Measurements from ENCODE around the gene SDF4. TPM values are rescaled to one million over a fixed set of nuclear protein-coding genes. Genes with fewer than 3 reads are reported as not detected.
"Not testable (repeated sequence)": the region's sequence is repeated elsewhere in the genome, so short reads cannot be mapped to it uniquely, and the experiment has no call there.

Gene SDF4
- total RNA-seq, 8 experiments from 2014 or later = 53.9 to 202 (median 76.8) TPM

- Histone ChIP-seq H3K27ac (no peak overlapping the region), H3K4me1 (replicated peaks in 1 of 2) (peaks cover 11 to 33% of the 10 kb centered on the region in 2 donors), H3K4me3 (no peak overlapping the region)
- in situ Hi-C loops (cut with MboI; ENCODE audit: low pct_unique_long_range_greater_than_20kb in 2 of 9, low sequenced_read_pairs in 9 of 9, unreplicated experiment in 9 of 9) = no loop called here
- WGBS, 10 experiments = 13 to 90% (median 70%) methylated on average over 2 to 13 of the region's 21 CpGs; no CpG with 5 or more reads in 4 of the 10 experiments
- ATAC-seq (replicated peaks in 6 of 8) = no peak
These were observed 54.2 kb downstream of the SDF4 start for GRCh38 chr1:1177452-1178206.

GRCh38 chr1:1176931-1177330, 54.9 kb downstream of the SDF4 start:
- Histone ChIP-seq H3K4me3 (no peak overlapping the region), H3K27ac (no peak overlapping the region), H3K4me1 (replicated peaks in 1 of 2) (peaks cover 11 to 26% of the 10 kb centered on the region in 2 donors)
- 0 to 80% (median 60%) methylated on average over 1 to 3 of the region's 7 CpGs; no CpG with 5 or more reads in 5 of the 10 experiments for WGBS, 10 experiments
- no peak for ATAC-seq (replicated peaks in 6 of 8)
- in situ Hi-C loops (cut with MboI; ENCODE audit: low pct_unique_long_range_greater_than_20kb in 2 of 9, low sequenced_read_pairs in 9 of 9, unreplicated experiment in 9 of 9) = no loop called here

- H3K4me3 ChIP-seq; H3K27ac ChIP-seq; ATAC-seq (replicated peaks in 6 of 8); in situ Hi-C loops (cut with MboI; ENCODE audit: low pct_unique_long_range_greater_than_20kb in 2 of 9, low sequenced_read_pairs in 9 of 9, unreplicated experiment in 9 of 9): not testable (repeated sequence)
- H3K4me1 ChIP-seq (replicated peaks in 1 of 2) = peaks cover 11 to 22% of the 10 kb centered on the region in 2 donors
- 0 to 80% (median 35%) methylated on average over 1 to 15 of the region's 22 CpGs; no CpG with 5 or more reads in 3 of the 10 experiments for WGBS, 10 experiments
These were observed 55.6 kb downstream of the SDF4 start for GRCh38 chr1:1176063-1176761.

GRCh38 chr1:1175221-1176062, 56.4 kb downstream of the SDF4 start:
- in situ Hi-C loops (cut with MboI; ENCODE audit: low pct_unique_long_range_greater_than_20kb in 2 of 9, low sequenced_read_pairs in 9 of 9, unreplicated experiment in 9 of 9) = no loop called here
- Histone ChIP-seq H3K4me1 (replicated peaks in 1 of 2) (peaks cover 11 to 20% of the 10 kb centered on the region in 2 donors), H3K4me3 (no peak overlapping the region), H3K27ac (no peak overlapping the region)
- ATAC-seq (replicated peaks in 6 of 8) = no peak
- 0 to 100% (median 82%) methylated on average over 1 to 17 of the region's 29 CpGs; no CpG with 5 or more reads in 2 of the 10 experiments for WGBS, 10 experiments

GRCh38 chr1:1173793-1174415, 57.9 kb downstream of the SDF4 start, which contains the start of gene TTLL10:
TSS of gene TTLL10 (plus strand) at chr1:1173880. CDS start at chr1:1179216, 5,336 bp downstream.
- ATAC-seq (replicated peaks in 6 of 8) = peak in 7 of 8 experiments; percentile 34 to 94 (median 82)
- H3K4me3 ChIP-seq = no peak within 1 kb of the TSS
- H3K4me1 ChIP-seq (replicated peaks in 1 of 2) = peaks cover 11 to 25% of the 10 kb centered on the region in 2 donors
- in situ Hi-C loops (cut with MboI; ENCODE audit: low pct_unique_long_range_greater_than_20kb in 2 of 9, low sequenced_read_pairs in 9 of 9, unreplicated experiment in 9 of 9) = loop anchor here in 1 of 9 experiments (25.0 kb wide), 1 partner anchor 88 kb away; the partner anchor contains the start of gene UBE2J2
- WGBS, 10 experiments = 0 to 20% (median 3%) methylated on average over 1 to 4 of the region's 35 CpGs; no CpG with 5 or more reads in 4 of the 10 experiments
- H3K27ac ChIP-seq = no peak within 1 kb of the TSS

DNA sequence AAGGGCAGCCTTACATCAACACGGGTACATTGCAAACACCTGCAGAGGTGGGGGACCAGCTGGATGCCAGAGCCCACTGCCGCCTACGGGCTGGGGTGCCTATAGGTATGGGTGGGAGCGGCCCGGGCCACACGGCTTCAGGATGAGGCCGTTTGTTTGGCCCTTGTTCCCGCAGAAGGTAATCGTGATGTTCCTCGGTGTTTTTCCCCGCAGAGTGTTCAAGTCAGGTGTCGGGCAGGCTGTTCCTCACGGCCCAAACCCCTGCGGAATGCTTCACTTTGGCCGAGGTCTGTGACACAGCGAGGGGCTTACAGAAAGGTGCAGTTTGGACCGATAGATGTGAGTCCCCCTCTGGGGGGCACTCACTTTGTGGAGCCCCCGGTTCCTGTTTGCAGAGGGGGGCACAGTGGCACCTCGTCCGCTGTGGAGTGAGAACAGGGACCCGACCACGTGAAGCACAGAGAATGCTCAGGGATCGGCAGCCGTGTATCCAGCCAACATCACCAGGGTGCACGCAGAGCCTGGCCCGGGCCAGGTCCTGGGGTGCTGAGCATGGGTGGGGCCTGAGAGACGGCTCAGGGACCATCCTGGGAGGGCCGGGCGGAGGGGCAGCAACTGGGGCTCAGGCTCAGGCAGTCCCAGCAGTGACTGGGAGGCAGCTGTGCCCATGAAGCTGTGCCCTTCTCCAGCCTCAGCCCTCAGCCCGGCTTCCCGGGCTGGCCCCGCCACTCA, 58.6 kb downstream of the SDF4 start:
- Histone ChIP-seq H3K4me1 (replicated peaks in 1 of 2) (peaks cover 11 to 32% of the 10 kb centered on the region in 2 donors), H3K4me3 (no peak overlapping the region), H3K27ac (no peak overlapping the region)
- in situ Hi-C loops (cut with MboI; ENCODE audit: low pct_unique_long_range_greater_than_20kb in 2 of 9, low sequenced_read_pairs in 9 of 9, unreplicated experiment in 9 of 9) = loop anchor here in 1 of 9 experiments (25.0 kb wide), 1 partner anchor 89 kb away; the partner anchor contains the start of gene UBE2J2
- ATAC-seq (replicated peaks in 6 of 8) = no peak
- WGBS, 10 experiments = 0 to 76% (median 58%) methylated on average over 1 to 22 of the region's 32 CpGs; no CpG with 5 or more reads in 4 of the 10 experiments

DNA sequence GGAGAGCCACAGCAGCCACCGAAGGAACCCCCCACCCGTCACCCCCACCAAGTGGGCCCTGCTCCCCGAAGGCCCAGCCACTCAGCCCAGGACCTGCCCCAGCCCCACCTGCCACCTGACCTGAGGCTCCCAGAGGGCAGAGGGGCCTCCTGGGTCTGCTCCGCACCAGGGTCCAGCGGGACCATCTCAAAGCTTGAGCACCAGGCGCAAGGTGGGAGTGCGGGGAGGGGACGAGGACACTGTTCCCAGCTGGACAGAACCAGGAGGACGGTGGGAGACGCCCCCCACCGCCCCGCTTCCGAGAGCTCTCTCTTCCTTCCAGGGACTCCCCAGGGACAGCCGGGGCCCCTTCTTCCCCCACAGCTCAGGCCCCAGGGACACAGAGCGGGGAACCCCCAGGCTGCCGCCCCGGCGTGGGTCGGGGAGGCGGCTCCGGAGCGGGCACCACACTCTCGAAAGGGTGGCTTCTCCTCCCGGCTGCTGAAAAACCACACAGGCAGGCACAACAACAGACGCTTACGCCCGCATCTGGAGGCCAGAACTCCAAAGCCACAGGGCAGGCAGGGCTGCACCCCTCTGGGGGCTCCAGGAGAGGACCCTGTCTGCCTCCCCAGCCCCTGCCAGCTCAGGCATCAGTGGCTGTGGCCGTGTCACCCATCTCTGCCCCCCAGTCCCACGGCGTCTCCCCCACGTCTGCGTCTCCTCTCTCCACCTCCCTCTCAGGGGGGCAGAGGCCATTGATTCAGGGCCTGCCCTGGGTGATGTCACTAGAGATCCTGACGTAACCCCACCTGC, 60.1 kb downstream of the SDF4 start:
- in situ Hi-C loops (cut with MboI; ENCODE audit: low pct_unique_long_range_greater_than_20kb in 2 of 9, low sequenced_read_pairs in 9 of 9, unreplicated experiment in 9 of 9) = loop anchor here in 1 of 9 experiments (25.0 kb wide), 1 partner anchor 91 kb away; the partner anchor contains the start of gene UBE2J2
- 0 to 80% (median 72%) methylated on average over 1 to 2 of the region's 33 CpGs; no CpG with 5 or more reads in 7 of the 10 experiments for WGBS, 10 experiments
- Histone ChIP-seq H3K4me3 (no peak overlapping the region), H3K27ac (no peak overlapping the region), H3K4me1 (replicated peaks in 1 of 2) (peaks cover 12 to 39% of the 10 kb centered on the region in 2 donors)
- ATAC-seq (replicated peaks in 6 of 8) = no peak

- no peak for ATAC-seq (replicated peaks in 6 of 8)
- H3K4me1 ChIP-seq (replicated peaks in 1 of 2) = peaks cover 16 to 40% of the 10 kb centered on the region in 2 donors
- in situ Hi-C loops (cut with MboI; ENCODE audit: low pct_unique_long_range_greater_than_20kb in 2 of 9, low sequenced_read_pairs in 9 of 9, unreplicated experiment in 9 of 9) = loop anchor here in 1 of 9 experiments (25.0 kb wide), 1 partner anchor 91 kb away; the partner anchor contains the start of gene UBE2J2
- no peak overlapping the region for H3K27ac ChIP-seq
- H3K4me3 ChIP-seq = no peak overlapping the region
- WGBS, 10 experiments = 40% methylated on average over 1 of the region's 12 CpGs; no CpG with 5 or more reads in 9 of the 10 experiments
These were observed 60.6 kb downstream of the SDF4 start for GRCh38 chr1:1171161-1171545.

DNA sequence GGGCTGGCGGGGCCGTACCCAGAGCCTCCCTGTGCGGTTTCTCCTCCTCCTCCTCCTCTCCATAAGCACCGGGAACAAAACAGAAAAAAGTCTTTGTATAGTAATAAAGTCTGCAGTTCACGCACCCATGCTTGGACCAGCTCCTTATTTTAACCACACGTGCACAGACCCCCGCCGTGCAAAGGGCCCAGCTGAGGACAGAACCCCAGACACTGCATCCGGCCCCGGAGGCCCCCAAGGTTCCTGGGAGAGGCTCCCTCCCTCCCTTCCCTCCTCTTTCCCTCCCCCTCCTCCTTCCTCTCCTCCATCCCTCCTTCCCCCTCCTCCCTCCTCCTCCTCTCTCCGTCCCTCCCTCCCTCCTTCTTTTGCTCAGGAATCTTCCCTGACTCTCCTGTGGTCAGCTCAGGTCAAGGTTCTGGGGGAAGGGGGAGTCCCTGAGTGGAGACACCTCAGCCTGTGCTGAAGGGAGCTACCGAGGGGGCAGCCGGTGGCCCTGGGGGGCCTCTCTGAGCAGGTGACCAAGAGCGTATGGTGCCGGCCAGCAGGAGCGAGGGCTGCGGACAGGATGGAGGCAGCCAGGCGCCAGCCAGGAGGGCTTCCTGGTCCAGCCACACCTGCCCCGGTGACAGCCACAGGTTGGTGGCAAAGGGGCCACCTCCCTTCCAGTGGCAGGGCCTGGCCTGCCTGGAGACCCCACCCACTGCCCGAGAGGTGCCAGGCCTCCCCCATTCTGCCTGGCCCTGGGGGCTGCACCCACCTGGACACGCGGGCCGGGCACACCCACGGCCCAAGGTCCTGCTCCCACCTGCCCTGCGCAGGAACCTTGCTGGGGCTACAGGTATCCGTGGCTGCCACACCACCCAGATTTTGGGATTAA, 61.3 kb downstream of the SDF4 start:
- Histone ChIP-seq H3K4me1 (replicated peaks in 1 of 2) (peaks cover 17 to 46% of the 10 kb centered on the region in 2 donors), H3K4me3 (no peak overlapping the region), H3K27ac (no peak overlapping the region)
- ATAC-seq (replicated peaks in 6 of 8) = no peak
- in situ Hi-C loops (cut with MboI; ENCODE audit: low pct_unique_long_range_greater_than_20kb in 2 of 9, low sequenced_read_pairs in 9 of 9, unreplicated experiment in 9 of 9) = loop anchor here in 1 of 9 experiments (25.0 kb wide), 1 partner anchor 92 kb away; the partner anchor contains the start of gene UBE2J2
- 54 to 100% (median 86%) methylated on average over 1 to 13 of the region's 26 CpGs; no CpG with 5 or more reads in 7 of the 10 experiments for WGBS, 10 experiments

Measured in motor neuron (in vitro differentiated cells).